DOHH2 (cell line): ENCODE data around the gene ANGPTL7.

Source experiments
- H3F3A ChIP-seq: fragments of 200-600 bp; sonication (generic), shearing (Covaris generic); 2 replicates; pipeline ENCODE4 v1.6.0; 2016; ENCODE audit warnings: antibody characterized with exemption, mild to moderate bottlenecking; ENCODE audit not compliant: control insufficient read depth, insufficient read depth
- H3K27ac ChIP-seq: fragments of 200-600 bp; sonication (generic); 2 replicates; pipeline ENCODE4 v1.5.1; 2014; ENCODE audit warnings: low read depth, mild to moderate bottlenecking, low read length, moderate library complexity
- H3K27me3 ChIP-seq: fragments of 200-600 bp; sonication (generic); 2 replicates; pipeline ENCODE4 v1.6.1; 2014; ENCODE audit warnings: mild to moderate bottlenecking, low read length, mixed read lengths; ENCODE audit not compliant: control insufficient read depth
- H3K36me3 ChIP-seq: fragments of 200-600 bp; sonication (generic); 2 replicates; pipeline ENCODE4 v1.6.1; 2014; ENCODE audit warnings: mild to moderate bottlenecking, low read length, moderate library complexity, mixed read lengths; ENCODE audit not compliant: control insufficient read depth
- H3K4me1 ChIP-seq: fragments of 200-600 bp; sonication (generic); 2 replicates; pipeline ENCODE4 v1.6.1; 2014; ENCODE audit warnings: mild to moderate bottlenecking, low read length, mixed read lengths; ENCODE audit not compliant: control insufficient read depth
- H3K4me2 ChIP-seq: fragments of 200-600 bp; sonication (generic); 2 replicates; pipeline ENCODE4 v1.6.0; 2014; ENCODE audit warnings: mild to moderate bottlenecking, low read length, moderate library complexity
- H3K4me3 ChIP-seq: fragments of 200-600 bp; sonication (generic); 2 replicates; pipeline ENCODE4 v1.5.1; 2014; ENCODE audit warnings: mild to moderate bottlenecking, low read length, mixed read lengths
- H3K79me2 ChIP-seq: fragments of 200-600 bp; sonication (generic); 2 replicates; pipeline ENCODE4 v1.6.1; 2014; ENCODE audit warnings: mild to moderate bottlenecking, low read length, mixed read lengths; ENCODE audit not compliant: control insufficient read depth
- H3K9me2 ChIP-seq: fragments of 200-600 bp; sonication (generic); replicated peaks from 2 replicates; pipeline ENCODE4 v1.6.1; 2014; ENCODE audit warnings: mild to moderate bottlenecking, low read length, mixed read lengths; ENCODE audit not compliant: control insufficient read depth
- H3K9me3 ChIP-seq: fragments of 200-600 bp; sonication (generic); 2 replicates; pipeline ENCODE4 v1.6.1; 2014; ENCODE audit warnings: antibody characterized with exemption, low read length, mixed read lengths; ENCODE audit not compliant: control insufficient read depth, insufficient read depth
- H4K20me1 ChIP-seq: fragments of 200-600 bp; sonication (generic); 2 replicates; pipeline ENCODE4 v1.6.0; 2014; ENCODE audit warnings: low read depth, mild to moderate bottlenecking, antibody characterized with exemption, low read length, moderate library complexity; ENCODE audit not compliant: control insufficient read depth, insufficient read depth
- EZH2phosphoT487 ChIP-seq: fragments of 200-600 bp; sonication (generic); IDR thresholded peaks from 2 replicates; pipeline ENCODE4 v1.6.1; 2017; ENCODE audit warnings: borderline replicate concordance, mild to moderate bottlenecking, antibody characterized with exemption, low read length, moderate library complexity, mixed read lengths
- TF ChIP-seq, protein P1 (sequence below): fragments of 200-600 bp; sonication (generic); IDR thresholded peaks from one replicate; pipeline ENCODE4 v1.5.1; 2014; ENCODE audit warnings: antibody characterized with exemption, mild to moderate bottlenecking, low read depth, low read length; ENCODE audit not compliant: poor library complexity, severe bottlenecking

ANGPTL7 gene

DNA sequence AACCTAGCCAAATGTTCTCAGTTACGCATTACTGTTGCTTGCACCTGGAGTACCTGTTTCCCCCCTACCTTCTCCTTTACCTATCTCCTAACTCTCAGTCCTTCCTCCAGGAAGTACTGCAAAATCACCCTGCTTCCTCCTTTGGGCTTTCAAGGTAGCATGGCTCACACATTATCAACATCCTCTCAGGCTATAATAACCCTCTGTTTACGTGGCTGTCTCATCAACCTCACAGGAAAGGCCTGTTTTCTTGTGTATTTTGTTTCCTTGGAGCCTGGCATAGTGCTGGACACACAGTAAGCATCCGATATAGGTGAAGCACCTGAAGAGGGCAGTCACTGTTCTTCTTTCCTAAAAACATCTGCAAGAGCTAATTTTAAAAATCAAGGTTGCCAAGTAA, 32.7 kb upstream of the ANGPTL7 start:
- Histone ChIP-seq H3K4me1 (peaks cover 9% of the 10 kb centered on the region), H3K4me3 (no peak overlapping the region), H3K36me3 (peaks cover 52% of the 10 kb centered on the region), H3K27me3 (no peaks in the 10 kb centered on the region), H3K79me2 (no peaks in the 10 kb centered on the region), H3K27ac (no peak overlapping the region), H4K20me1 (no peaks in the 10 kb centered on the region; the same call in 1 of the 2 replicates), H3K4me2 (no peak overlapping the region), H3F3A (no peaks in the 10 kb centered on the region), H3K9me3 (no peaks in the 10 kb centered on the region), H3K9me2 (no peaks in the 10 kb centered on the region)
- TF ChIP-seq, protein P1, sequence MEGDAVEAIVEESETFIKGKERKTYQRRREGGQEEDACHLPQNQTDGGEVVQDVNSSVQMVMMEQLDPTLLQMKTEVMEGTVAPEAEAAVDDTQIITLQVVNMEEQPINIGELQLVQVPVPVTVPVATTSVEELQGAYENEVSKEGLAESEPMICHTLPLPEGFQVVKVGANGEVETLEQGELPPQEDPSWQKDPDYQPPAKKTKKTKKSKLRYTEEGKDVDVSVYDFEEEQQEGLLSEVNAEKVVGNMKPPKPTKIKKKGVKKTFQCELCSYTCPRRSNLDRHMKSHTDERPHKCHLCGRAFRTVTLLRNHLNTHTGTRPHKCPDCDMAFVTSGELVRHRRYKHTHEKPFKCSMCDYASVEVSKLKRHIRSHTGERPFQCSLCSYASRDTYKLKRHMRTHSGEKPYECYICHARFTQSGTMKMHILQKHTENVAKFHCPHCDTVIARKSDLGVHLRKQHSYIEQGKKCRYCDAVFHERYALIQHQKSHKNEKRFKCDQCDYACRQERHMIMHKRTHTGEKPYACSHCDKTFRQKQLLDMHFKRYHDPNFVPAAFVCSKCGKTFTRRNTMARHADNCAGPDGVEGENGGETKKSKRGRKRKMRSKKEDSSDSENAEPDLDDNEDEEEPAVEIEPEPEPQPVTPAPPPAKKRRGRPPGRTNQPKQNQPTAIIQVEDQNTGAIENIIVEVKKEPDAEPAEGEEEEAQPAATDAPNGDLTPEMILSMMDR: no peak
- TF ChIP-seq EZH2phosphoT487: no peak

DNA sequence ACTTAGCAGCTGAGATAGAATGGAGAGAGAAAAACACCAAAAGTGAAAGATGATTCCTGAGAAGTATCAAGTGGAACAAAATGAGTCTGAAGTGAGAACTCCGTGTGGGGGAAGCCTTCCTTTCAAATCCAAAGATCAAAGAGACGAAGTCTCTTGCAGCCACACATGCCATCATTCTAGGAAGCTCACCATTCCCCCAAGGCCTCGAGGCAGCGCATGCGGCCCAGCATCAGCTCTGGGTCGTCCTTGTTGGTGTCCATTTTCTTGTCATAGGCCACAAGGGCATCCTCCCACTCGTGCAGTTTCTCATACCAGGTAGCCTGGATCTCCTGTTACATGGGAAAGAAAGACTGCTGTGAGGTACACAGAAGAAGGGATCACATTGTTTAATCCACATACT, 32.2 kb upstream of the ANGPTL7 start:
- Histone ChIP-seq H3K4me3 (no peak overlapping the region), H3K36me3 (peaks cover 47% of the 10 kb centered on the region), H3K9me2 (no peaks in the 10 kb centered on the region), H3K27me3 (no peaks in the 10 kb centered on the region), H3K4me2 (no peak overlapping the region), H3K4me1 (peaks cover 9% of the 10 kb centered on the region), H4K20me1 (no peaks in the 10 kb centered on the region; the same call in 1 of the 2 replicates), H3K9me3 (no peaks in the 10 kb centered on the region), H3K79me2 (no peaks in the 10 kb centered on the region), H3K27ac (no peak overlapping the region), H3F3A (no peaks in the 10 kb centered on the region)
- TF ChIP-seq, protein P1: no peak
- no peak for TF ChIP-seq EZH2phosphoT487

DNA sequence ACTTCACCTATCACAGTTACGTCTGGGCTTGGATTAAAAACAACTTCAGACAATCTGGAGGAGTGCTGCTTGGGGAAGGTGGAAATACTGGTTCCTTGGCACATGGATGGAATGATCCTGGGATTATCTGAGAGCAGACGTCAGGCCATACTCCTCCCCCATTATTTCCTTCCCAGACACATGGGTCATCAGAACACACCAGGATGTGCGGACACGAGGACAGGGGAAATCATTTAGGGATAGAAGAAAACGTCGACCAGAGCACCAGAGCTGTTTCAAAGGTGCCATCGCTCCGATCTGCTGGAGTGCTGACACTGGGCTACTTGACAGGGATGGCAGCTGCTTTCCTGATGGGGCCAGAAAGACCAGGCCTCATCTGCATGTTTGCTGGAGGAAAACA, 31.8 kb upstream of the ANGPTL7 start:
- no peak overlapping the region for H3K4me3 ChIP-seq
- TF ChIP-seq EZH2phosphoT487: no peak
- TF ChIP-seq, protein P1: no peak
- H3K4me1 ChIP-seq: peaks cover 9% of the 10 kb centered on the region
- no peaks in the 10 kb centered on the region for H3F3A ChIP-seq
- H3K36me3 ChIP-seq: peaks cover 45% of the 10 kb centered on the region
- no peaks in the 10 kb centered on the region for H4K20me1 ChIP-seq
- no peaks in the 10 kb centered on the region for H3K9me3 ChIP-seq
- H3K4me2 ChIP-seq: no peak overlapping the region
- no peaks in the 10 kb centered on the region for H3K79me2 ChIP-seq
- H3K27ac ChIP-seq: no peak overlapping the region
- no peaks in the 10 kb centered on the region for H3K9me2 ChIP-seq
- no peaks in the 10 kb centered on the region for H3K27me3 ChIP-seq
